NT2/D1 (cell line): ENCODE measurements around the gene NLN.
"Not testable (repeated sequence)": the region's sequence is repeated elsewhere in the genome, so short reads cannot be mapped to it uniquely, and the experiment has no call there.

Experiments used
- DNase-seq: peaks from one replicate; pipeline ENCODE4 v3.0.0-alpha.2; 2011; ENCODE audit warnings: low read depth, low spot score
- H3K27me3 ChIP-seq: 2 replicates; pipeline ENCODE4 v1.6.0; 2011; ENCODE audit warnings: mild to moderate bottlenecking; ENCODE audit not compliant: insufficient read length, insufficient read depth
- H3K36me3 ChIP-seq: 2 replicates; pipeline ENCODE4 v1.6.1; 2011; ENCODE audit warnings: mild to moderate bottlenecking, low read length, mixed read lengths; ENCODE audit not compliant: insufficient read depth, insufficient read length
- H3K4me1 ChIP-seq: 2 replicates; pipeline ENCODE4 v1.5.1; 2011; ENCODE audit not compliant: insufficient read depth, insufficient read length
- H3K4me3 ChIP-seq: 2 replicates; pipeline ENCODE4 v1.5.1; 2011; ENCODE audit warnings: low read depth; ENCODE audit not compliant: insufficient read length
- H3K9ac ChIP-seq: 2 replicates; pipeline ENCODE4 v1.6.0; 2011; ENCODE audit warnings: low read depth; ENCODE audit not compliant: insufficient read length
- H3K9me3 ChIP-seq: 2 replicates; pipeline ENCODE4 v1.5.1; 2011; ENCODE audit warnings: mild to moderate bottlenecking, low read length; ENCODE audit not compliant: insufficient read depth
- SUZ12 ChIP-seq: IDR thresholded peaks from 2 replicates; pipeline ENCODE4 v1.6.1; 2011; ENCODE audit not compliant: insufficient read length, insufficient read depth; ENCODE audit errors: extremely low read depth
- YY1 ChIP-seq: IDR thresholded peaks from 2 replicates; pipeline ENCODE4 v1.6.1; 2011; ENCODE audit not compliant: insufficient read length, insufficient read depth
- ZNF274 ChIP-seq: IDR thresholded peaks from 2 replicates; pipeline ENCODE4 v1.6.1; 2011; ENCODE audit warnings: mild to moderate bottlenecking, low read depth, low read length

The NLN gene

GRCh38 chr5:65718576-65719310 lies 3.3 kb upstream of the NLN start:
- H3K9me3 ChIP-seq: no peaks in the 10 kb centered on the region
- TF ChIP-seq YY1 (no peak), ZNF274 (no peak), SUZ12 (no peak)
- H3K4me3 ChIP-seq: no peak overlapping the region
- no peaks in the 10 kb centered on the region for H3K27me3 ChIP-seq
- H3K9ac ChIP-seq: no peak overlapping the region
- no peak for DNase-seq
- peaks cover 22% of the 10 kb centered on the region for H3K36me3 ChIP-seq
- H3K4me1 ChIP-seq: no peaks in the 10 kb centered on the region

GRCh38 chr5:65721050-65721719 lies 820 bp upstream of the NLN start:
- H3K9ac ChIP-seq: peak overlapping the region; percentile 86
- H3K4me3 ChIP-seq: peak overlapping the region; percentile 83
- no peaks in the 10 kb centered on the region for H3K27me3 ChIP-seq
- no peaks in the 10 kb centered on the region for H3K4me1 ChIP-seq
- no peak for DNase-seq
- no peaks in the 10 kb centered on the region for H3K9me3 ChIP-seq
- H3K36me3 ChIP-seq: peaks cover 22% of the 10 kb centered on the region
- no peak for TF ChIP-seq YY1
- TF ChIP-seq ZNF274: no peak

- no peaks in the 10 kb centered on the region for H3K27me3 ChIP-seq
- TF ChIP-seq YY1: no peak
- TF ChIP-seq SUZ12: no peak
- TF ChIP-seq ZNF274: no peak
- peak overlapping the region; percentile 85 for H3K9ac ChIP-seq
- DNase-seq: no peak
- peaks cover 12% of the 10 kb centered on the region for H3K36me3 ChIP-seq
- peak overlapping the region; percentile 78 for H3K4me3 ChIP-seq
- no peaks in the 10 kb centered on the region for H3K9me3 ChIP-seq
- H3K4me1 ChIP-seq: no peaks in the 10 kb centered on the region
Measured at GRCh38 chr5:65722575-65723403, 784 bp downstream of the NLN start.

- Histone ChIP-seq H3K4me1 (no peaks in the 10 kb centered on the region), H3K4me3 (no peak overlapping the region), H3K27me3 (no peaks in the 10 kb centered on the region), H3K9ac (no peak overlapping the region), H3K36me3 (peaks cover 3% of the 10 kb centered on the region), H3K9me3 (no peaks in the 10 kb centered on the region)
- DNase-seq: no peak
- TF ChIP-seq YY1 (no peak), ZNF274 (no peak), SUZ12 (no peak)
Measured at GRCh38 chr5:65727491-65728156, 5.6 kb downstream of the NLN start.

- peaks cover 3% of the 10 kb centered on the region for H3K36me3 ChIP-seq
- no peak for DNase-seq
- no peak for TF ChIP-seq SUZ12
- TF ChIP-seq YY1: no peak
- no peak for TF ChIP-seq ZNF274
- H3K9ac ChIP-seq: no peak overlapping the region
- no peak overlapping the region for H3K4me3 ChIP-seq
- no peaks in the 10 kb centered on the region for H3K4me1 ChIP-seq
- H3K9me3 ChIP-seq: no peaks in the 10 kb centered on the region
- no peaks in the 10 kb centered on the region for H3K27me3 ChIP-seq
Measured at GRCh38 chr5:65728218-65728617, 6.2 kb downstream of the NLN start.

GRCh38 chr5:65730910-65731309 lies 8.9 kb downstream of the NLN start:
- Histone ChIP-seq H3K4me3 (no peak overlapping the region), H3K27me3 (no peaks in the 10 kb centered on the region), H3K9ac (no peak overlapping the region), H3K9me3 (no peaks in the 10 kb centered on the region), H3K4me1 (no peaks in the 10 kb centered on the region), H3K36me3 (peaks cover 3% of the 10 kb centered on the region)
- no peak for DNase-seq
- TF ChIP-seq SUZ12 (no peak), ZNF274 (no peak), YY1 (no peak)

GRCh38 chr5:65732046-65732445 lies 10.0 kb downstream of the NLN start:
- not testable (repeated sequence) for H3K4me1 ChIP-seq, H3K4me3 ChIP-seq, H3K36me3 ChIP-seq, H3K9ac ChIP-seq, H3K9me3 ChIP-seq, DNase-seq, H3K27me3 ChIP-seq

- H3K9ac ChIP-seq, H3K27me3 ChIP-seq, H3K36me3 ChIP-seq, DNase-seq, H3K9me3 ChIP-seq, H3K4me3 ChIP-seq, H3K4me1 ChIP-seq: not testable (repeated sequence)
Measured at GRCh38 chr5:65734196-65734775, 12.3 kb downstream of the NLN start.
